AG10803 (cell line): ENCODE results near the gene PSME4.

Source experiments
- DNase-seq: peaks from one replicate; pipeline ENCODE4 v3.0.0; 2010; ENCODE audit warnings: low read depth
- H3K4me3 ChIP-seq: 2 replicates; pipeline ENCODE4 v1.5.1; 2011; ENCODE audit warnings: mild to moderate bottlenecking, low read length, control low read depth
- TF ChIP-seq, protein P1 (sequence below): conservative IDR thresholded peaks from 2 replicates; pipeline ENCODE4 v1.5.1; 2011; ENCODE audit warnings: mild to moderate bottlenecking, low read length, control low read depth, inconsistent platforms

Gene PSME4

GRCh38 chr2:53821810-53822209 is 149.0 kb downstream of the PSME4 start:
- TF ChIP-seq, protein P1, sequence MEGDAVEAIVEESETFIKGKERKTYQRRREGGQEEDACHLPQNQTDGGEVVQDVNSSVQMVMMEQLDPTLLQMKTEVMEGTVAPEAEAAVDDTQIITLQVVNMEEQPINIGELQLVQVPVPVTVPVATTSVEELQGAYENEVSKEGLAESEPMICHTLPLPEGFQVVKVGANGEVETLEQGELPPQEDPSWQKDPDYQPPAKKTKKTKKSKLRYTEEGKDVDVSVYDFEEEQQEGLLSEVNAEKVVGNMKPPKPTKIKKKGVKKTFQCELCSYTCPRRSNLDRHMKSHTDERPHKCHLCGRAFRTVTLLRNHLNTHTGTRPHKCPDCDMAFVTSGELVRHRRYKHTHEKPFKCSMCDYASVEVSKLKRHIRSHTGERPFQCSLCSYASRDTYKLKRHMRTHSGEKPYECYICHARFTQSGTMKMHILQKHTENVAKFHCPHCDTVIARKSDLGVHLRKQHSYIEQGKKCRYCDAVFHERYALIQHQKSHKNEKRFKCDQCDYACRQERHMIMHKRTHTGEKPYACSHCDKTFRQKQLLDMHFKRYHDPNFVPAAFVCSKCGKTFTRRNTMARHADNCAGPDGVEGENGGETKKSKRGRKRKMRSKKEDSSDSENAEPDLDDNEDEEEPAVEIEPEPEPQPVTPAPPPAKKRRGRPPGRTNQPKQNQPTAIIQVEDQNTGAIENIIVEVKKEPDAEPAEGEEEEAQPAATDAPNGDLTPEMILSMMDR: no peak
- DNase-seq: no peak
- no peak overlapping the region for H3K4me3 ChIP-seq

GRCh38 chr2:53820711-53821110 is 150.1 kb downstream of the PSME4 start:
- no peak for DNase-seq
- TF ChIP-seq, protein P1: no peak
- no peak overlapping the region for H3K4me3 ChIP-seq

- no peak overlapping the region for H3K4me3 ChIP-seq
- DNase-seq: no peak
- TF ChIP-seq, protein P1: no peak
These were observed 150.7 kb downstream of the PSME4 start for GRCh38 chr2:53820048-53820447.

DNA sequence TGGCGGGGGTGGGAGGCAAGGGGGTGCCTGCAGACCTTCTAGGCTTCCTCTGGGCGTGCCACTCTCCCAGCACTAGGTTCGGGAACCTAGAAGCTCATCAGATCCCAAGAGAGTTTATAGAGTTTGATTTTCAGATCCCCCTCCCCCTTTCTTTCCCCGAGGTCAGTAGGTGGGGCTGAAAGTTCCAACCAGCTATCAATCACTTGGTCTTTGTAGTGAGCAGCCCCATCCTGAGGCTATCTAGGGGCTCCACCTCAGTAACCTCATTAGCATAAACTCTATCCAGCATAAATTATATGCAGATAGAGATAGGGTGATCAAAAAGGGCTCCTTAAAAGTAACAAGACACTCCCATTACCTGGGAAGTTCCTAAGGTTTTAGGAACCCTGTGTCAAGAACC is 151.2 kb downstream of the PSME4 start:
- DNase-seq: no peak
- TF ChIP-seq, protein P1: no peak
- H3K4me3 ChIP-seq: no peak overlapping the region

- TF ChIP-seq, protein P1: no peak
- H3K4me3 ChIP-seq: no peak overlapping the region
- no peak for DNase-seq
These were observed 151.8 kb downstream of the PSME4 start for GRCh38 chr2:53818854-53819435.
